Measurements from ENCODE around the gene RNF208. TPM values are rescaled to one million over a fixed set of nuclear protein-coding genes. Genes with fewer than 3 reads are reported as not detected.

Gene RNF208
- total and polyA plus RNA-seq, 2 donors (not counting 3 experiments of a cell fraction or from before 2014, with no cell fraction given), result 1.3 to 4.8 TPM

- DNase-seq (ENCODE audit: low read depth, low spot score) (no peak), FAIRE-seq (no peak)
- BruUV-seq (replicated peaks), result no TSS peak
- Histone ChIP-seq H4K20me1 (replicated peaks; ENCODE audit: control insufficient read depth, extremely low read depth, insufficient read depth, low read length) (no peaks in the 10 kb centered on the region), H3K4me1 (ENCODE audit: control insufficient read depth, extremely low read depth, insufficient read depth, low read length) (no peaks in the 10 kb centered on the region), H3K9me3 (replicated peaks; ENCODE audit: control insufficient read depth, insufficient read depth, low read length) (no peaks in the 10 kb centered on the region), H3K9ac (replicated peaks; ENCODE audit: extremely low read depth, insufficient read depth, low read length) (no peak overlapping the region), H3K27me3 (ENCODE audit: control insufficient read depth in 2 of 2, insufficient read depth in 2 of 2, low read length in 2 of 2) (no peaks in the 10 kb centered on the region), H3K27ac (ENCODE audit: insufficient read depth, low read depth, low read length) (no peak overlapping the region), H2AFZ (ENCODE audit: low read depth, low read length) (no peak overlapping the region), H3K79me2 (ENCODE audit: control insufficient read depth, insufficient read depth, low read length) (no peaks in the 10 kb centered on the region), H3K4me3 (replicated peaks in 1 of 3; ENCODE audit: insufficient read depth in 1 of 3, low read depth in 1 of 3, low read length in 3 of 3) (no peak overlapping the region), H3K9me1 (replicated peaks; ENCODE audit: control insufficient read depth, extremely low read depth, insufficient read depth, low read length) (no peaks in the 10 kb centered on the region), H3K4me2 (ENCODE audit: insufficient read depth, low read length) (no peak overlapping the region), H3K36me3 (ENCODE audit: control insufficient read depth in 2 of 2, extremely low read depth in 1 of 2, insufficient read depth in 2 of 2, low read length in 2 of 2) (no peaks in the 10 kb centered on the region)
- dilution Hi-C loops (cut with MboI; ENCODE audit: extremely low pct_ligation_motif_present, low sequenced_read_pairs) (no loop called here), intact Hi-C loops (cut with micrococcal nuclease) (no loop called here)
- ChIA-PET POLR2A (no interaction called here), CTCF (interaction anchor here (0.6 kb wide), 1 partner anchor 85 kb away, joined by 3 read pairs; no protein-coding TSS in a partner anchor)
- TF ChIP-seq EZH2 (IDR thresholded peaks at IDR 0.05; ENCODE audit: borderline replicate concordance, low read depth, low read length, severe bottlenecking) (no peak), POLR2AphosphoS5 (IDR thresholded peaks at IDR 0.05; ENCODE audit: insufficient read depth, low read depth, low read length) (no peak), JUN (IDR thresholded peaks at IDR 0.05; ENCODE audit: borderline replicate concordance, insufficient read depth, insufficient read length, low read depth) (no peak), GATA2 (IDR thresholded peaks at IDR 0.05; ENCODE audit: insufficient read depth, insufficient read length, low read depth, low read length) (no peak), FOS (IDR thresholded peaks at IDR 0.05; ENCODE audit: borderline replicate concordance, insufficient read depth, low read length) (no peak), MAX (IDR thresholded peaks at IDR 0.05; ENCODE audit: insufficient read depth, insufficient read length) (no peak), POLR2A (IDR thresholded peaks at IDR 0.05; ENCODE audit: low read depth, low read length) (no peak)
Measured at GRCh38 chr9:137231372-137232039, 9.5 kb upstream of the RNF208 start.

Measured in endothelial cell of umbilical vein (primary cell).